ENCODE measurements around the gene CACFD1. TPM values are rescaled to one million over a fixed set of nuclear protein-coding genes. Genes with fewer than 3 reads are reported as not detected.
A peak's percentile ranks its signal among the peaks of the same experiment; 100 is the strongest.

Gene CACFD1
- total RNA-seq, 1 experiment from 2014 or later, result 2.5 TPM

DNA sequence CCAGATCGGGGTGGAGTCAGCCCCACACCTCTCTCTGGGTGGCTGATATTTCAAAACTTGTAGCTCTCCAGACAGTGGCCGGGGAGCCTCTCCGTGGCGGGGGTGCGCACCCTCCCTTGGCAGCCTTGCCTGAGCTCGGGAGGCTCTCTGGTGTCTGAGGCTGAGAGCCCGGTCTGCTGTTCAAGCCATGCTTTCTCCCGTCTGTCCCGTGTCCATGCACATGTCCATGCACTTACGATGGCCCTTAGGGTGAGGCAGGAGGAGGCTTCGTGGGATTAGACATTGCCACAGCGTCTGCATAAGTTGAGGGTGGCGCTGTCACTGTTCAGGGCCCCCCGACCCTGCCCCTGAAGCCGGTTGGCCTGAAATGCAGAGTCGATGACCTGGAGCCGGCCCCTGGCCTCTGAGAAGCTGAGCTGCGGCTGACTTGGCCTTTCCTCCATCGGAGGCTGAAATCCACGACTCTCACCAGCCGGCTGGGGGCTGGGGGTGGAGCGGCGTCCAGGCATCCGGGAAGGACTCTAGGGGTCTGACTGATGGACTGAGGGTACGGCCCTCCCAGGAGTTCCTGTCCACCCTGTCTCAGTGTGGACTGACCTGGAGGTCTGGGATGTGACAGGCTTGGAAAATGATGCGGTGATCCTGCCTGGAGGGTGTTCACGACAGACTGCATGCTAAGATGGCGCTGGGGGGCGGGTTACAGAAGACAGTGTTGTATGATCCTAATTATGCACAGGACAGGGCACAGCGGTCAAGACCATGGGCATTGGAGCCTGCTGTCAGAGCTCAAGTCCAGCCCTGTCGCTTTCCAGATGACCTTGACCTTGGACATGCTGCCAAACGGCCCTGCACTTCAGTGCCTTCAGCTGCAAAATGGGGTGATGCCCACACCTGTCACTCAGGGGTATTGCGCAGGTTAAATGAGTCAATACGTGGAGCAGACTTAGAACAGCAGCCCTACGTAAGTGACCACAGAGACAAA is 37.4 kb downstream of the CACFD1 start:
- no peak for DNase-seq (ENCODE audit: low spot score)

DNA sequence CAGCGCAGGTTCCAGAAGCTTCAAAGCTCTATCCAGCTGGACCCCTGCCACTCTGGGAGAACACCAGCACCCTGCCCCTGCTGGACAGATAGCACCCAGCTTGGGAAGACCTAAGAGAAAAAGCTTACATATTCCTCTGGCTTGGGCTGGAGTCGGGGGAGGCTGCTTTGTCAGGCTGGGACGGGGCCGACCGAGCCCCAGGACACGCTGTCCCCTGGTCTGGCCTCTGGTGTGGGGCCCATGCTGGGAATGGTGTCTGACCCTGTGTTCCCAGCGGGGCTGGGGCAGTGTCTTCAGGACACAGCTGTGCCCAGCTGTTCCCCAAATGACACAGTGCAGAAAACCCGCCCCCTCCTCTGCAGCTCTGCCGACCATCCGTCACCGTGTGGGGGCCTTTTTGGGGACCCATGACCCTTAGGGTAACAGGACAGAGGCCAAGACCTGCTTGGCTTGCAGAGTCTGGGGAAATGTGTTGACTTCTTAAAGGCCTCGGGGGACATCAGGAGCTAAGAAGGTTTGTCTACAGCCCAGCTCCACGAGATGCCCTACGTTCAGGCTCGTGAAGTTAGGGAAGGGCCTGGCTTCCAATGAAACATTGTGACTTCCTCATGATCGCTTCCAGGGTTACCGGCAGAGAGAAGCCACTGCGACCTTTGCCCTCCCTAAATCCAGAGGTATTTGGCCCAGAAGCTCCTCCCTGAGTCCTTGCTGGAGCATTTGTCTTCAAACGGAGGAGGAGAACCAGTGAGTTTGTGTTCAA is 39.5 kb downstream of the CACFD1 start:
- DNase-seq (ENCODE audit: low spot score), result no peak

- no peak for DNase-seq (ENCODE audit: low spot score)
Observed at GRCh38 chr9:133499892-133500270, 40.1 kb downstream of the CACFD1 start.

DNA sequence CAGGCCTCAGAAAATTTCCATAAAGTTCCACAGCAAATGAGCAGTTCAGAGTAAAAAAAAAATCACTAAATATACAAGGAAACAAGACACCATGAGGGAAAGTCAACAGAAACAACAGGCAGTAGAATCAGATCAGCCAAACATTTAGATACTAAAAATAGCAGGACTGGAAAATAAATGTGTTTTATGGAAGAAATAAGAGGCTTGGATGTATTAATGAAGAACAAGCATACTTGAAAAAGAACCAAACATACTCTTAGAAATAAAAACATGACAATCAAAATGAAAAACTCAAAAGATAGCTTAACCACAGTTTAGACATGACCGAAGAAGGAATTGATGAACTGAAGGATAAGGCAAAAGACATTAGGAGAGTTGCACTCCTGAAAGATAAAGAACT is 42.3 kb downstream of the CACFD1 start:
- no peak for DNase-seq (ENCODE audit: low spot score)

- no peak for DNase-seq (ENCODE audit: low spot score)
Observed at GRCh38 chr9:133505186-133505830, 45.5 kb downstream of the CACFD1 start.

GRCh38 chr9:133505901-133506652 is 46.3 kb downstream of the CACFD1 start:
- DNase-seq (ENCODE audit: low spot score), result no peak

DNA sequence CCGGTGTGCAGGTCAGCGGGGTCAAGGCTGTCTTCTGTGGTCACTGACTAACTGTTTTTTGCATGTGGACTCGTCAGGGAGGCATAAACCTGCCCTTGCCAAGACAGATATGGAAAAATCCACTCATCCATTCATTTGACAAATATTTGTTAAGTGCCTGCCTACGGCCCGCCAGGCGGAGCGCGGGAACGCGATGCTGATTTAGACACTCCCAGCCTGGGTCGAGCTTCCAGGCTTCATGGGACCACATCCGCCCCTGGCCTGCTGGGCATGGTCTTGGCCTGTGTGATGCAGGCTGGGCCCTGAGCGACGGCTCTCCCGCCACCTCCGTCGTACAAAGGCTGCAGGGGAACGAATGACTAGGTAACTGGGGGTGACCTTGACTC is 46.9 kb downstream of the CACFD1 start:
- peak; percentile 46 for DNase-seq (ENCODE audit: low spot score)

DNA sequence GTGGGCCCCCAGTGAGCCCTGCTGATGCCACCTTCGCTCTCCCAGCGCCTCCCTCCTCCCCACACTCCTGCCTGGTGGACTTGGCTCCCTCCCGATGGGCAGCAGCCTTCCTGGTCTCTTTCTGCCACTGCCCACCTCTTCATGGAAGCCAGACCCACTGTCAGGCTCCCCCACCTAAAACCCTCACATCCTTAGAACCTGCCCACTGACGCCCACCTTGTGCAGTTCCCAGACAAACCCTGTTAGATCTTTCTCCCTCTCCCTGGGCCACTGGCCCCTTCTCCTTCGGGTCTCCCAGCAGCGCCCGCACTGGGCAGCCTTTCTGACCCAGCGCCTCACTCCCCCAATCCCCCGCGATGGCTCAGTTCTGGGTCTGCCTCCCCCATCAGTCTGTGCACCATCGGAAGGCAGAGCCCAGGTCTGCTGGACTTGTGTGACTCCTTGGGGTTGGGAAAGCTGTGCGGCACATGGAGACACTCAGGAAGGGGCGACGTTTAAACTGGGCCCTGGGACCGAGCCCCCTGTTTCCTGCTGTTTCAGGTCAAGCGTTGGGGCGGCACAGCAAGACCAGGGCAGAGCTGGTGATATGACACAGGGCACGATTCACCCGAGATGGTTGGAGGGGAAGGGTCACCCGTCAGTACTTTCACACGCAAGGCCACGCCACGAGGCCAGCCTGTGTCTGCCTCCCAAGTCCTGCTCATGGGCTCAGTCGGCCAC is 47.6 kb downstream of the CACFD1 start:
- DNase-seq (ENCODE audit: low spot score), result no peak

DNA sequence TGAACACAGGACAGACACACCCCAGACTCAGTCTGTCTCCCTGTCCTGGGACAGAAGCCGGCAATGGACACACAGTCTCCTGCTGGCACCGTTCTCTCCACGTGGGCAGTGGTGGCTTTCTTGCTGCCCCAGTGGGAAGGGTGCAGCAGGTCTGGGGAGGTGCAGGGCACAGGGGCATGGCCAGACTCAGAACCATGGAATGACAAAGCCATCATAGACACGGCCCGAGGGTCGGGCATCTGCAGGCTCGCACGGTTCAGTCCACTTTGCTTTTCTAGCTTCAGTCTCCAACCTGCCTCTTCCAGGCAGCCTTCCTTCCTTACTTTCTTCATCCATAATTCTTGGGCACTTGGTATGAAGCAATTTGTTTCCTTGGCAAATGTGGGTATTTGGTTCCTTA is 48.3 kb downstream of the CACFD1 start:
- DNase-seq (ENCODE audit: low spot score), result no peak

DNA sequence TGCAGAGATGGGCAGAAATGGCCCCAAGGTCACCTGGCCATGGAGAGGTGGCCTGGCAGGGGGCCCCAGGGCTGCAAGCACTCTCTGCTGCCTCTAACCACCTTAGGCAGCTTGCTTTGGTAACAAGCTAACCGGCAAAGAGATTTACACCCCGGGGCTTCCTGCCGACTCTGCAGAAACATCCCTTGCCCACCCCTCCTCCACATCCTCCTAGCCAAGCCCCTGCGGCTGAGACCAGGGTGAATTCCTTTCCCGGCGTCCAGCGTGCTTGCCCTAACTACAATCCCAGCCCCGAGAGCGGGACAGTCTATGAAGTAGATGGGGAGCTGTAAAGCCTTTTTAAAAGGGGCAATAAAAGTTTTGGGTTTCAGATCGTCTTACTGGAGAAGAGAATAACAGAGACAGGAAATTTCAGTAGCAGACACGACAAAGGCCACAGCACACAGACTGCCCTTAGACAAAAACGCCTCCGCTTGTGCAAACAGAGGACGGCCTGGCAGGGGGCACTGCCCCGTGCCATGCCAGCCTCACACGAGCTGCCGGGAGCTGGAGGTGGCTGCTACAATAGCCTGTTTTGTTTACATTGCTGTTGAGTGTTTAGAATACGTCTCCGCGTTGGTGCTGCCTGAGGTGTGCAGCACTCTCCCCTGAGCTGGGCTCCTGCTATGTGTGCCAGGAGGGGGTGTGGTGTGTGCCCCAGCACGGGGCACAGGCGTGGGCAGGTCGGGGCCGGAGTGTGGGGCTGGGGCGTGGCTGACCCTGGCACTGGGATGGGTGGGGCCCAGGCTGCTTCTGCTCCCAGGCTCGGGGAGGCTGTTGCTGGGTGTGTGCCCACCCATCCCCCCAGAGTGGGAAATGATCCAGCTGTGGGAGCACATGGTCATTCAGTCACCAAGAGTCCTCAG is 49.7 kb downstream of the CACFD1 start:
- peak; percentile 85 for DNase-seq (ENCODE audit: low spot score)

GRCh38 chr9:133510926-133511505 is 51.2 kb downstream of the CACFD1 start:
- no peak for DNase-seq (ENCODE audit: low spot score)

GRCh38 chr9:133511607-133512006 is 51.8 kb downstream of the CACFD1 start:
- DNase-seq (ENCODE audit: low spot score), result no peak

DNA sequence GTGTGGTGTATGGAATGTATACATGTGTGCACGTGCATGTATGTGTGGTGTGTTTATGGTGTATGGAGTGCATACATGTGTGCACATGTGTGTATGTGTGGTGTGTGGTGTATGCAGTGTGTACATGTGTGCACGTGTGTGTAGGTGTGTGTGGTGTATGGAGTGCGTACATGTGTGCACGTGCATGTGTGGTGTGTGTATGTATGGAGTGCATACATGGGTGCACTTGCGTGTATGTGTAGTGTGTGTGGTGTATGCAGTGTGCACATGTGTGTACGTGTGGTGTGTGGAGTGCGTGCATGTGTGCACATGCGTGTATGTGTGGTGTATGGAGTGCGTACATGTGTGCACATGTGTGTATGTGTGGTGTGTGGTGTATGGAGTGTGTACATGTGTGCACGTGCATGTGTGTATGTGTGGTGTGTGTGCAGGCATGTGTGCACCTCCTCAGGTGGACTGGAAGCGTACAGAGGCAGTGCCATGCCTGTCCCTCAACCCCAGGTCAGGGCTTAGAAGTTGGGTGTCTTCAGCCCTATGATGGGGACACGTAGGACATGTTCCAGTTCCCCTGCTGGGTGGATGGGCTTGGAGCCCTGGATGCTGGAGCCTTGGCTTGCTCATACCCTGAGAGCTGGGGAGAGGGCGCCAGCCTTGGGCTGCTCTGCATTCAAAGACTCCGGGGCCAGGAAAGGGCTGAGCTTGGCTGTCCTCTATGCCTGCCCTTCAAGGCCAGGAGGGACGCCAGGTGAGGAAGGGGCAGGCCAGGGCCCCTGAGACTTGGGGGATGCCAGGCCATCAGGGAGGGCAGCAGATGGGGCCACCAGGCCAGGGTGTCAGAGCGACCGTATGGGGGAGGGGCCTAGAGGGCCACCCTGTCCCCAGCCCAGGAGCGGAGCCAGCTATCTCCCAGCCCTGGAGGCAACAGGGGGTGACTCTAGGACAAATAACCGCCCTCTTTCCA is 52.8 kb downstream of the CACFD1 start:
- DNase-seq (ENCODE audit: low spot score), result no peak

DNA sequence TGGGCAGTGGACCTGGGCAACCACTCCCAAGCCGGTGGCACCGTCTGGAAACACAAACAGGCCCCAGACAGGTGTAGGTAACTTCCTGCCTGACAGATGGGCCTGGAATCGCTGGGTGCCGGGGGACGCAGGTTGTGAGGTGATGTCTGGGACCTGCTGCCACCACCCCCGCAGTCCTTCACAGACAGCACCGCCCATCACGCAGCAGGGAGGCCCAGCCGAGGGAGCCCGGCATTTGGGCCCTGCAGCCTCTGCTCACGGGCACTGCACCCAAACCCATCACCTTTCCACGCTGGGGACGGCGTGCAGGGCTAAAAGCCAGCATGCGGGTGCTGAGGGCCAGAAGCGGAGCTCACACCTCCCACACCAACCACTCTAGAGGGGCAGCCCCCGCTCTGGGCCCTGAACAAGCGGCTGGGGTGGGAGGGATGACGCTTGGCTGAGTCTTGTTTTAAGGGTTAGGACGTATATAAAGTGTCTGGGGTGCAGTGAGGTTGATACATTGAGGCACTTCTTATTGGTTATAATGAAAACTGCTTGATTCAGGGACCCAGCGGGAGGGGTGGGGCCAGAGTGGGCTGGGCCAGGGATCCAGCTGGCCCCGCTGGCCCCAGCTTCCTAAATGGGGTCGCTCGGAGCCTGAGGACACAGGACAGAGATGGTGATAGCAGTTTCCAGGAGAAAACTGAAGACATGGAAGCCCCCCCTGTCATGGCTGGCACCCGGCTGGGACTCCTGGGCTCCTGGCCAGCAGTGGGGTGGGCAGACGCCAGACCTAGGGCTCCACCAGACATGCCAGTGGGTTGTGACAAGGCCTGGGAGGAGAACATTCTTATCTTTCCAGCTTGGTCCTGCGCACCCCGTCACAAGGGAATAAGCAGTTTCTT is 53.7 kb downstream of the CACFD1 start:
- no peak for DNase-seq (ENCODE audit: low spot score)

DNA sequence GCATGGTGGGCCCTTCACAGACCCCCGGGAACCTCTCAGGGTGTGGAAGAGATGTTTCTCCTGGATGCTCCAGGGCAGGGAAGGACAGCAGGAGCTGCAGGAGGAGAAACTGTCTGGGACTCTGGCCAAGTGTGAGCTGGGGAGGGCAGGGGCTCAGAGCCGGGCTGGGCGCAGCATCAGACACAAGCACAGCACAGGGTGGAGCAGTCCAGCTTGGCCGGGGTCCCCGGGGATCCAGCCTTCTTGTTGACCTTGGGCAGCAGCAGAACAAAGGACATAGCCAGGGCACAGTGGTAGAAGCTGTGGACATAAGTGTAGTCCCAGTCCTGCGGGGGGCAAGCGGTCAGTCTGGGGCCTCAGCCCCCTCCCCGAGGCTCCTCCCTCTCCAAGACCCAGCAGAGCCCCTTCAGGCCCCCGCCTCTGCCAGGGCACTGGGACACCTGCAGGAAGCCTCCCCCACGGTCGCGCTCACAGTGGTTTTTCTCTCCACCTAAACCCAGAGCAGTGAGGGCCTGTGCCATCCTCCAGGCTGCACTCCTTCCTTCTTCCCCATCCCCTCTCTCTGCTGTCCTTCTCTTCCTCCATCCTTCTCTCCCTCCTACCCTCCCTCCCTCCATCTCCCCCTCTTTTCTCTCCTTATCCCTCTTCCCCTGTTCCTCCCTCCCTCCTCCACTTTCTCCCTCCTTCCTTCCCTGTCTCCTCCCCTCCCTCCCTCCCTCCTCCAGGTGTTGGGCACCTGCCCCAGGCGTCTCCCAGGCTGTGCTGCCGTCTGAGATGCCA is 54.9 kb downstream of the CACFD1 start:
- DNase-seq (ENCODE audit: low spot score), result no peak

- no peak for DNase-seq (ENCODE audit: low spot score)
Observed at GRCh38 chr9:133515240-133515610, 55.4 kb downstream of the CACFD1 start.
